GM21390 (cell line): Measurements from ENCODE around the gene NFIB.

Experiments used
- ATAC-seq: cut with Tn5 transposase; IDR thresholded peaks from one replicate; pipeline ENCODE4 v1.9.1; 2021; ENCODE audit not compliant: unreplicated experiment

NFIB gene

DNA sequence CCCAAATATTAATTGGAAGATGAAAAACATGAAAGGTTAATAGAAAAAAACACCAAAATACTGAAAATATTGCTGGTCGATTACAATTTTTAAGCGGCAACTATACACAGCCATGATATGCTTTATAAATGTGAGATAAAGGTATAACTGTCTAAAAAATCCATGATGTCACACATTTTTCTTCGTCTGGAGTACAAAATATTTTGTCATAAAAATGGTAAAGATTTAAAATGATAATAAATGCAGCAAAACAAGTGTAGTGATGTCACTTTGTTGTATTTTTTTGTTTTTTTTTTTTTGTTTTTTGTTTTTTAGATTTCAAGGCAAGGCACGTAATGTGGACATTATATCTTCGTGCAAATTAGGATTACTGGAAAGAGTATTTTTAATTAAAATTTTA is 227.4 kb downstream of the NFIB start:
- ATAC-seq: no peak

DNA sequence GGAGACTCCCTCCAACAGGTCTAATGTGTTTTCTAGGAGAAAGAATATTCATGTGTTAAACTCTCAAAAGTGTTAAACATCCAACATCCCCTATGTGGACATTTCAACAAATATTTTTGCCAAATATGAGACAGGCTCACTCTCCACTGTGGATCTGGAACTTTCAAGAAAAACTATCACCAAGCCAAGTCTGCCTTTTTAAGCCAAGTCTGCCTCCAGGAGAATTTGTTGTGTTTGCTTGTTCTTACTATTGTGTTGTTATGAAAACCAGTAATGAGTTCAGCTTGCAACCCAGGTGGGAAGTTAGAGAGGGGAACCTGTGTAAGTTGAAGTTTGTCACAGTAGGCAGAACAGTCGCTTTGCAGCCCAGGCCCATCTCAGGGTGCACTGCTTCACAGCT is 228.1 kb downstream of the NFIB start:
- no peak for ATAC-seq

DNA sequence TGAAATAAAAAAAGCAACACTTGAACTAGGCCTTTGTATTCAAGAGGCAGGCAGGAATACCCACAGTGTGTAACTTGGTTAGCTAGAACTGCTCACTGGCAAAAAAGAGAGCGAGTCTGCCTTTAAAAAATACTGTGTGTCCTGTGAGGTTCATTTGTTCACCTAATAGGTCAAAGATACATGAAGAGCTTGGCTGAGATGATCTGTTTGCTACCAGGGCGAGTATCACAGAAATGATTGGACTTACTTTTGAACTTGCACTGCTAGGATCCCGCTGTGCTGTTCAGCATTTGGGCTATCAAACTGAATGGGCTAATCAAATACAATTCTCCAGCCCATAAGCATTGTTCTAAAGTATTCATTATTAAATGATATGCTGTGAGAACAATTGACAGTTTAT is 229.1 kb downstream of the NFIB start:
- ATAC-seq: no peak

DNA sequence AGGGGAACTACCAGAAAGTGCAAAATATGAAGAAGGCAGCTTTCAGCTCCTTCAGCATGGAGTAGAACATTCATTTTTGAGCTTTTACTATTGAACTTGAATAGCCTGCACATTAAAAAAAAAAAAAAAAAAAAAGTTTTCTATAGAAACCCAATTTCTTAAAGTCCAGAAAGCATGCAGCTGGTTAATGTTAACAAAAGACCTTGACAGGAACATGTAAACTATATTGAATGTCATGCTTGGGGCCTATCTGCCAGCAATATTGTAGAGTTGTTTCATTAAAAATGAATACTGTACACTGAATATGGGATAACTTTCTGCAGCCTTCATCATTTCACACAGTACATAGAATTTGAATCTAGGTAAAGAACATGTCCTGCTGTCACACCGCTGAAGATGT is 230.6 kb downstream of the NFIB start:
- no peak for ATAC-seq

DNA sequence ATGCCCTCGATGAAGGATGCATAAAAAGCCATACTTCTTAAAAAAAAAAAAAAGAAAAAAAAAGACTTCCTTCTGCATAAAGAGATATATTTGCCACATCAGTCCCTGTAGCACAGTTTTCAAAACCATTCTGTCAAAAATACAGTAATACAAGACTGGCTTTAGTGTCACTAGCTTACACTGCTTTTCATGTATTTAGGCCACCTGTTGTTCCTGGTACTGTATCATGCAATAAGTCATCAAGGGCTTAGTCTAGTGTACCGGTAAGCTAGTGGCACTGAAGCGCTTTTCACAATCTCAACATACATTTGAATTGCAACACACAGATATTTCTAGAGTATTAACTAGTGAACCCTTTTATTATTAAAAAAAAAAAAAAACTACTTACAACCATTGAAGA is 231.2 kb downstream of the NFIB start:
- ATAC-seq: no peak

DNA sequence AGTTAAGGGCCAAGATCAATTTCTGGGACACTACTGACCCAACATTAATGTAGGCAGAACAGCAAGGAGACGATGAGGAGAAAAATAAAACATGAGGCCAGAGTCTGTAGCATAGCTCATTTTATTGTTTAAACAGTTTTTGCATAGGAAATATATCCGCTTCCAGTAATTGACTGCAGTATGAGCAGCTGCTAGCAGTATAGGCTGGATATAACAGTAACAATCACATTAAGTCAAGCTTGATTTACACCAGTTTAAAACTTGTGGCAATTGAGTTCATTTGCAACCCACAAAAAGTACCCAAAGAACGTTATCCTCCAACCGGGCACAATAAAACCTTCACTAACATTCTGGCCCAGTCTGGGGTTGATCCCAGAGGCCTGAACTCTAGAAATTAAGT is 232.2 kb downstream of the NFIB start:
- ATAC-seq: no peak

DNA sequence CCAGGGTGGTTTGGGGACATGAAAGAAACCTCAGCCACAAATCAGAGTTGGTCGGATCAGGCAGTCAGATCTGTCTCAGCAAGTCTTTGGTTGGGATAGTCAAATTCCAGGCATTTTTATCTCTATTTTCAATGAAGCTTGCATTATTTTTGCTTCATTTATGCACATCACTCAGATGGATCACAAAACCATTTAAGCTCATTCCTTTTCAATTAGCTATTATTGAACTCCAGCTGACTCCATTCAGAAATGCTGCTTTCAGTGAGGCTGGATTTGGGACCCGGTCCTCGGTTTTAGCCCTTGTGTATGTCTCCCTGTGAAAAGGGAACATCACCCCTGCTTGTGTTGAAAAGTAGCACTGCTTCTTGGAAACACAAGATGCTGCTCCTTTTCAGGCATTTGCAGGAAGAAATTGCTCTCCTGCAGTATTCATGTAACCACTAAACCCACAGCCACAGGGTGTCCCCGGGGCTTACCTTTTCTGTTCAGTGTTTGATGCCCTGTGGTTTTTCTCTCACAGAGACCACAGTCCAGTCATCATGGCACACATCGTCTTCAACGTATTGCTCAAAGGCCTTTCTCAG is 232.9 kb downstream of the NFIB start:
- ATAC-seq: no peak

DNA sequence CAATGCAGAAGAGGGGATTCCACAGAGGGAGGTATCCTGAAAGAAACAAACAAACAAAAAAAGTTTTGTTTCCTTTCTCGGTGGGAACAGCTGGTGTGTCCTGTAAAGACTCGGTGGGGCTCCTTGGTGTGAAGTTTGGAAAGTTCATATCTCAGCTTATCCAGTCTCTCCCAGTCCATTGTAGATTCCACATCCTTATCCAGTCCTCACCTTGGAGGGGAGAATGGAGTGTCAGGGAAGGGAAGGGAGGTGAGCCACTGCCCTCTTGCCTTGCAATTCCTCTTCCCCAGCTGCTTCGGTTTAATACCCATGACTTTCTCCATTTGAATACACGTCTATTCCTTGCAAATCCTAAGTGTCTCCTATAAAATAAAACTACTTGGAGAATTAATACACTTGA is 234.5 kb downstream of the NFIB start:
- no peak for ATAC-seq

DNA sequence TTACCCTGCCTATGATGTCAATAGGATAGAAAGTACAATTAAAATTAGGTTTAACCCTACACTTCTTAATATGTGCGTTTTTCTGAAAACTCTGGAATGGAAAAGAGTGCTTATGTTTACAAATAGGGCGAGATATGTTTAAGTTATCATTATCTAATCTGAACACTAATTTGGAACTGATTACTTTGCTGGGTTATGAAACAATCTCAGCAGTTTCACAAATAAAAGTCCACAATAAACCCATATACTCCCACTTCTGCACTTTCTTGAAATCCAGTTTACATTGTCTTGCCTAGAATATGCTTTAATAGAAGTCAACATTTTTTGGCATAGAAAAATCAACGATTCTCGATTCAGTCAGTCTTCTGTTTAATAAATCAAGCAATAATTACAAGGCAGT is 236.3 kb downstream of the NFIB start:
- ATAC-seq: no peak

DNA sequence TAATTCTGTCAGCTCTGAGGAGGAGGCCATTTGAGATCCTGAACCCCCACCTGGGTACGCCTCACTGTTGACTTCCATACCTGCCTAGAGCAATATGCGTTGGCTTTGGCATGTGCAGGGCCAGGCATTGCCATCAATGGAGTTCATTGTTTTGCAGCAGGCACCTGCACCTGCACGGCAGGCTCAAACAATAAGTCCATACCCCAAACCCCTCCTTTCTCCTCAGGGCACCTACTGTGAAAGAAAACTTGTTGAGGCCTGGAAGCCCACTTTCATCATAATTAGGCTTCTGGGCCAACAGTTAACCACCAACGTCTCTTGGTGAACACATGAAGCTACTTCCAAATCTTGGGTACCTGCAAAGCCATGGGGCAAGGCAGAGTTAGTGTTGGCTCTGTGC is 238.7 kb downstream of the NFIB start:
- no peak for ATAC-seq

DNA sequence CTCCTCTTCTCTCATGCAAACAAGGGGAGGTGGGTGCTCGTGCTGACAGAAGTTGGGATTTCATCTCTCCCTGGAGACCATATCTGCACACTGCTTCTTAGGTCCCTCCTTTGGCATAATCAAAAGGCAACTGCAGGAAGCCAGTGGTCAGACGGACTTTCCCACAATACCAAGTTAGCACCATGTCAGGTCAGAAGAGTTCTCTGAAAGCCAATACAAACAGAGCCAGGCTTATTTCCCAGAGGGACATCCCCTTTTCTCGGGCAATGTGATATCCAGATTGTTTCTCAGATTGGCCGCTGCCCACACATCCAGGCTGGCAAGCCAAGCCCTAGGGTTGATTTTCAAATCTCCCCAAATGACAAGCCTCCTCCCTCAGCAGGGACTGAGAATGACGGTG is 241.1 kb downstream of the NFIB start:
- no peak for ATAC-seq

DNA sequence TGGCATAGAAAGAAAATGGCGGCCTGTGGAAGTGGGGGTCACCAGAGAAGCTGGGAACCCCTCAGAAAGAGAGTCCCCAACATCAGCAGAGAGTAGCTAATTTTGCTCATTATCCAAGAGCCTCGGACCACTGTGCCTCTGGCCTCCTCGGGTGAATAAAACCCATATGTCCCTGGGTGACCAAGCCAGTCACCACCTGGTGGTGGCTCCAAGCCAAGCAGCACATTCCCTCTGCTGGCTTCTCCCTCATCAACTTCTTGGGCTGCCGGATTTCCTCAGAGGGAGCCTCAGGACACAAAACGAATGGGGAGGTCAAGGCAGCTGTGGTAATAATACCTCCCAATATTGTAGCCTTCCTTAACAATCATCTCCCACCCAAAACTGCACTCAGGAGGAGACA is 242.5 kb downstream of the NFIB start:
- ATAC-seq: no peak

DNA sequence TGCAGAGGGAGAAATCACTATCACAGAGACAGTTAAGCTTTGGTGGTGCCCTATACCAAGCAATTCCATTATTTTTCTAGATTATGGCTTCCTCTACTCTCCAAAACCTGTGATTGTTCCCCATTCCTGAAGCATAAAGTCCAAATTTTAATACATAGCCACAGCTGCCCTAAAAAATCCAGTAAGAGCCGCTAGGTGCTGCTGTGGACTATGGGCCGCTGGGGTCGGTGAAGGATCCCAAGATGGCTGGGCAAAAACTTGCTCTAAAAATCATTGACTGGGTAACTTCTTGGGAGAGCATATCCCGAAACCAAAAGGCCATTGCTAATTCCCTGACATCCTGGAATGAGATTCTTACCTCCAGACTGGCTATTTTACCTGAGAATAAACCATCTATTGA is 245.3 kb downstream of the NFIB start:
- ATAC-seq: no peak

DNA sequence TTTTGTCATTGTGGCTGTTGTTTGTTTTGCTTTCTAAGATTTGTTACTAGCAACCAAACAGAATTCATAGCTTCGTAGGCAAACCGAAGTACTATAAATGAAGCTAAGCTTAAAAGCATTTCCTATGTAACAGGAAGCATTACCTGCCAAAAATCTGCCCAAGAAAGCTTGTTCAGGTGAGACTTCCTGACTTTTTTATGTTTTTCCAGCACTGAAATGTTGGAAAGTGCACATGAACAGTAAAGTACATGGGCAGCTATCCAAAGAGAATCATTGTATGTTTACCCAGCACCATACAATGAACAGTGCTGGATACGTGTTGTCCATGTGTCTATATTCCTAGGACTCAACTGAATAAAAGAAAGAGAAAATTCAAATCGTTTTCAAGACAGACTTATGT is 247.1 kb downstream of the NFIB start:
- ATAC-seq: no peak

DNA sequence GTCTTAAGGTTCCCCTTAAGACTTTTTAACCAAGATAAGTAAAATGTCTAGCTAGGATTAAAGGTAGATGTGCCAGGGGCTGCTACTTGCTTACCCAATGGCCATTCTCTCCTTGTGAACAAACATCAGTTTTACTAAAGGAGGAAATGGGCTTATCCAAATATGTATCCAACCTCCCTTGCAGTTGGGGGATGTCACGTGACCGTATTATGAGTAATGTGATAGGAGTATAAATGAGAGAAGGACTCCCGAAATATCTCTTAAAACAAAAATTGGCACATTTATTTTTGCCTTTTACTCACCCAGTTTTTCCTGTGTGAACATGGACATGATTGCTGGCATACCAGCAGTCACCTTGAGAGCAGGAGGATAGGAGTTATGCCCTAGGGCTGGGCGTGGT is 247.9 kb downstream of the NFIB start:
- ATAC-seq: no peak

DNA sequence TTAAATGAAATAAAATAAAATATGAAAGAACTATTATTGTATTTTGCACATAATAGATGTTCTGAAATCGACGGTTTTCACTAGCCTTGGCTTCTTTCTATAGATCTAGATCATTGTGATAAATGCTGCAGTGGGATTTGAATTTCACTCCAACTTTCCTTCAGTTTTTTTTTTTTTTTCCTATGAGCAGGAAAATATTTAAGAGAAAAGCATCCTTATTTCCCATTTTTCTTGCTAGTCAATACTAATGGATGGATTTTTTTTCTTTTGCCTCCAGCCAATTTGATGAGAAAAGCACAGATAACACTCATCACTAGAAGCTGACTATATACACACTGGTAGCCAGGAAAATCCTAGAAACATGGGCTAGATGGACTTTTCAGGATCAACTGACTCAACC is 249.0 kb downstream of the NFIB start:
- ATAC-seq: no peak

DNA sequence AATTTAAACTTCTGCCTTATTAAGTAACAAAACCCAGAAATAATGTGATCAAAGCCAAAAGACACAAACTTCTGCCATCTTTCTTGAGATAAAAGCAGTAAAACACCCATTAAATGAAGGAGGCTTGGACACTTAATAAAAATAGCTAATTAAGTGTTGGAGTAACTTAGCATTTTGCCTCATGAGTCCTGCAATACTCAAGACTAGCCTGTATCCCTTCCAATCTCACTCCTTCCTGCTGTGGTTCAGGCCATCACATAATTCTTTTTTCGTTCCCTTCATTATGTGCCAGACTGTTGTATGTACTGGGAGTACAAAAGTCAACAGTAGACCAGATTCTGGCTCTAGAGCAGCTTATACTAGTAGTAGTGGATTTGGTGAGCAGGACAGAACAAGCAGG is 250.2 kb downstream of the NFIB start:
- ATAC-seq: no peak

DNA sequence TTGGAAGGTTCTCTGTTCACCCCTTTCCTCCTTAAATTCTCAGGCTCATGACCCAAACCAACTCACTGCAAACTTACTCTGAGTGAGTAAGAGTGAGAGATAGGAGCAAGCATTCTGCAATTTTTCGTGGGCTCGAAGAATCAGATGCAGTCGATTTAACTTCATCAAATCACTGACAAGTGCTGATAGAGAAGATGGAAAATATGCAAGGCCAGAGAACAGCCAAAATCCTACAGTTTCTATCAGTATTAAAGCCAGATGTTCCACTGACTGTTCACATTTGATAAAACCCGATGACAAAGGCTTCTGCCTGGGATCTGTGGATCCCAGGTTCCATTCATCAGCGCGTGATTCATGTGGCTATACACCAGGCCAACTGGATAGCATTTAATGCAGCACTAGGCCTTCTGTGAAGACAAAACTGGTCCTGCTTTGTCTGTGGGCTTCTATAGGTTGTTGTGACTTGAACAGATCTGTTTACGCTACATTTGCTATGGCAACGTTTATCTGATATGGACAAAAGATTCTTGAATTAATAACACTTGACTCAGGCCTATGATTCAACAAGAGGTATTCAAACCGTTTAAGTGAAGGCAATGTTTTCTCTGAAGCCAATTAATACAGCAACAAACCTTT is 251.2 kb downstream of the NFIB start:
- ATAC-seq: no peak

DNA sequence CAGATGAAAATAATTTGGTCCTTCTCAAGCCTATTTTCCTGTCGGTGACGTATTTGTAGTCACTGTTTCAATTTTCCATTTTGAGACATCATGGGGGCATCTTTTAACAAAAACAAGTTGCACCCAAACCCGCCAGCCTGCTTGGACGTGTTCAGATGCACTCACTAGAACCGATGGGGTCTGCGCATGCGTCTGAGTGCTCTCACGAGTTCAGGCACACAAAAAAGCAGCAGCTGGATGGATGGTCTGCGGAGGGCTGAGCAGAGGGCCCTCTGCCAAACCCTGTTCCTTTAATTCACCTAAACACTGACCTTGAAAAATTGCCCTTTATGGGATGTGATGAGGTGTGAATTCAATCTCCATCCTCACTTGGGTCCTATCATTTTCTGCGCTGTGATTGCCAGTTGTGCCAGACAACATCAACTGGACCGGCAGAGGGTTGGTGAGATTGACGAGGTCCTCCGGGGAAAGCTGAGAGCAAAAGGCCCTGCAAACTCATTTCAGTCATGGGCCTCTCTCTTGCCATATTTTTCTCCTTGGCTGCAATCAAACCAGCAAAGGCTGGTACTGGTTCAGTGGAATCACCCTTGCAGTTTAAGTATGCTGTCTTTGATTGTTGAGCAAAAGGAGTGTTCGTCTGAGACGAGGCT is 251.9 kb downstream of the NFIB start:
- ATAC-seq: no peak

DNA sequence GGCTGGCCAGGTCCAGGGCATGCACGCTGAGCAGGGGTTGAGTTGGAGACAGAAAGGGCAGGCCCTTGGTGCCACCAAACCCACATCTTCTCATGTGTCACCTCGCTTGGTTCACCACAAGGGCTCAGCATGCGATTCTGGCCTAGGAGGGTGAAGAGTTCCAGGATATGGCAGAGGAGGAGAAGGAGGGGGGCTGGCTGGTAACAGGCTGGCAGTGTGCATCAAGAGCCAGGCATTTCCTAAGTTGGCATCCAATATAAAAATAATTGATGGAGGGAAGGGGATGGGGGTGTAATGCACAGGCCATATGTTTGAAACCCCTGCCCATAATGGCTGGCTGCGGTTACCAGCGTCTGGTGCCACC is 255.6 kb downstream of the NFIB start:
- no peak for ATAC-seq

DNA sequence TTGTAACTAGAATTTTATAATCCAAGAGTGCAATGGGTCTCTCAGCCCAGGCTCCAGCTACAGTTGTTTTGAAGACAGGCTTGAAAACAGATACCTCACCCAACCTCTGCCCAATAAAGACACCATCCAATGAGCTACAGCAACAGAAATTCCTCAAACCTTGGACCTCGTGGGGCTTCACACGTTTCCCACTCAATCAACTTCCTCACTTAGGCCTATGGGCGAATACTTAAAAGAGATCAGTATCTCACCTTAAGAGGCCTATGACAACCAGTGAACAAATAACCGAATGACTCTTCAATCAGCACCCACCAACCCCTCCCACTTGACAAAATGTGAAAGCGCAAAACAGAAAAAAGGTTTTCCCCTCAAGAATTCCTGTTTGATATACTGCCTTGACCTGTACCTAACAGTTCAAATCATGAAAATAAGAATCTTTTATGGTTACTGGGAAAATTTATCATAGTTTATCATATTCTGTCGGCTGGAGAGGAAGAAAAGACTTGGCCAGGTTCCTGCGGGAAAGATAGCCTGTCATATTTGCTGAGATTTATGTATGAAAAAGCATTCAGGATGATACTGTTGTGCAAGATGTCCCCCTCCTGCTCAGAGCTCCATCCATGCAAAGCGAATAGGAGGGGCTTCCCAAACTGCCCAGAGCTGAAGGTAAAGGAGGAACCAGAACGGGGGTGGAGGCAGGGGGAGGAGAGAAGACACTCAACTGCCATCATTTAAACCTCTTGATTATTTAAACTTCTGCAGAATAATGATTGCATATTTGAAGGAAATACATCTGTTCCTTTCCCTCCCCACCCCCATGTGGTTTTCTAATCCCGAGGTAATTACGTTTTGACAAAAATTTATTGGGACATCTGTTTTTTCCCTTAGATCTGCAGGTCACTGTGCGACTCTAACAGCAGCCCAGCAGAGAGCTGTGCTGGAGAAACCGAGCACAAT is 256.3 kb downstream of the NFIB start:
- ATAC-seq: no peak

DNA sequence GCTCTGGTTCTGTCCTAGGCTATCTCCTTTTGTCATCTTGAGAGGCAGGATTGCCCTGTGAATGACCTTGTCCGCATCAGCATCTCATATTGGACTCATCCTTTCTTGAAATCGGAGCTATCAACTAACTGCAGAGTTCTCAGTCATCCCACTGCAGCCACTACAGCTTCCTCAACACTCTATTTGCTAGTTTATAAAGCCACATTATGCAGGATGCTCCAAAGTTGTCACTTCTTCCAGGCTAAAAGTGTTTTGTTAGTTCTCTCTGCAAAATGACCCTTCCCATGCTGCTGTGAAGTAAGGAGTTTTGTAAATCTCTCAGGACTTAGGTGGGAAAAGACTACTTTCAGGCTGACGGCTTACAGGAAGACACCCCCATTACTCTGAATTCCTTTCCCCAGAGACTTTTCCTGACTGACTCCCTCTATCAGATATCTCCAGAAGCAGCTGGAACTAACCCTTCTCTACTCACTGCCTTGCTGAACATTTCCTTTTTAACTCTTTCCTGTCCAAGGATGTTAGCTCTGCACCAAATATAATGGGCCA is 257.6 kb downstream of the NFIB start:
- ATAC-seq: no peak
